HG02885 (cell line): ENCODE data around the gene MCM9.
"Not testable (repeated sequence)": the region's sequence is repeated elsewhere in the genome, so short reads cannot be mapped to it uniquely, and the experiment has no call there.

Experiments used
- ATAC-seq: cut with Tn5 transposase; IDR thresholded peaks from one replicate; pipeline ENCODE4 v1.9.1; 2021; ENCODE audit warnings: mild to moderate bottlenecking; ENCODE audit not compliant: unreplicated experiment, poor library complexity

Gene MCM9

DNA sequence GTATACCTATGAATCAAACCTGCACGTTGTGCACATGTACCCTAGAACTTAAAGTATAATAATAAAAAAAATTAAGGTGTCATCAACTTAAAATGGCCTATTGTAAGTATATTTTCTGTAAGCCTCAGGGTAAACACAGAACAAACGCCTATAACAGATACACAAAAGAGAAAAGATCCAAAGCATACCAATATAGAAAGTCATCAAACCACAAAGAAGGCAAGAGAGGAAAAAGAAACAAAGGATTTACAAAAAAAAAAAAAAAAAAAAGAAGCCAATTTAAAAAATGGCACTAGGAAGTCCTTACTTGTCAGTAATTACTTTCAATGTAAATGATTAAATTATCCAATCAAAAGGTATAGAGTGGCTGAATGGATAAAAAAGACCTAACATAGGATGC, 65.6 kb downstream of the MCM9 start:
- no peak for ATAC-seq

DNA sequence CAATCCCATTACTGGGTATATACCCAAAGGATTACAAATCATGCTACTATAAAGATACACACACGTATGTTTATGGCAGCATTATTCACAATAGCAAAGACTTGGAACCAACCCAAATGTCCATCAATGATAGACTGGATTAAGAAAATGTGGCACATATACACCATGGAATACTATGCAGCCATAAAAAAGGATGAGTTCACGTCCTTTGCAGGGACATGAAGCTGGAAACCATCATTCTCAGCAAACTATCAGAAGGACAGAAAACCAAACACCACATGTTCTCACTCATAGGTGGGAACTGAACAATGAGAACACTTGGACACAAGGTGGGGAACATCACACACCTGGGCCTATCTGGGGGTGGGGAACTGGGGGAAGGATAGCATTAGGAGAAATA, 66.1 kb downstream of the MCM9 start:
- ATAC-seq: not testable (repeated sequence)

DNA sequence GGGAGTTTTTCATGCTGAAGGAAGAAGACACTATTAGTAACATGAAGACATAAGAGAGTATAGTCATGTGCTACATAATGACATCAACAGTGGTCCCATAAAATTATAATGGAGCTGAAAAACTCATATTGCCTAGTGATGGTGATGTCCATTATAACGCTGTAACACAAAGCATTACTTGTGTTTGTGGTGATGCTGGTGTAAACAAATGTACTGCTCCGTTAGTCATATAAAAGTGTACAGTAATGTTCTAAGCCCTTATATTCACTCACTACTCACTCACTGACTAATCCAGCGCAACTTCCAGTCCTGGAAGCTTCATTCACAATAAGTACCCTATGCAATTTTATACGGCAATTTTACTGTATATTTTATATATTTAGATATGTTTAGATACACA, 67.8 kb downstream of the MCM9 start:
- ATAC-seq: no peak

DNA sequence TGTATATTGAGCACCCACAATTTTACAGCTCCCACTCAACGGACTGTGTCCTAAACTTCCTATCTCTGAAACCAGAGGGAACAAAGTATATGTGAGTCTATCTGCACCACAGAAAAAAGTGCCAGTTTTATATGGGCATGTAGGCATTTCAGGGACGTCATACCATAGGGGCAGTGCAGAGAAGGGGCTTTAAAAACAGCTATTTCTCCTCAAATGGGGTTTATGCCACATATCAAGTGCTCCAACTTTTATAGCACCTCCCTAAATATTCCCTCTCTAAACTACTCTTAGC, 69.9 kb downstream of the MCM9 start:
- no peak for ATAC-seq

DNA sequence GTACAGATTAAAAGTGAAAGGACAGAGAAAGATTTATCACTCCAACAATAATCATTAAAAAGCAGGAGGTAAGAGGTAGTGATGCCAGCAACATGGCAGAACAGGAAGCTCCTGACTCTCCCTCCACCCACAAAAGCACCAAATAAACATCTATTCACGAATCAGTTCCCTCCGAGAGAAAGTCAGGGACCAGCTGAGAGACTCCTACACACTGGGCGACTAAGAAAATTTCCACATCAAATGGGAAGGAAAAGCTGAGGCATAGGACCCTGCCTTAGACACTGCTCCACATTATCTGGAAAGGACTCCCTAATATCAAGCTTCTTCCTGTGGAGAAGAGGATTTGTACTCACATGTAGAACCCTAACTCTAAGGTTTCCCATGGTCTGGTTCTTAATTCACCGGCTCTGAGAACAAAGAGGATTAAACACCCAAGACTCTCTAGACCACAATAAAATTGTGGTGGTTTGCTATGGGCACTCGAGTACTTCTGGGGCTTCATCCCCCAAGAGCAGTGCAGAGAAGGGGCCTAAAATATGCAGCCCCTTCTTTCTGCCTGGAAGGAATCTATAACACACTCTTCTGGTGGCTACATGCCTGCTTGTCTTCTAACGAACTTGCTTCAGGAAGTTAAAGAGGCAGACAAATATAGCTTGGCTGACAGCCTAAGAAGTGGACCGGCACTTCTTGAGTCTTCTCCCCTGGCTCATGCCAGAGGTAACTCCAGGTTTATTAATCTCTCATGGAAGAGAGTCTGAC, 70.4 kb downstream of the MCM9 start:
- peak; percentile 46 for ATAC-seq

DNA sequence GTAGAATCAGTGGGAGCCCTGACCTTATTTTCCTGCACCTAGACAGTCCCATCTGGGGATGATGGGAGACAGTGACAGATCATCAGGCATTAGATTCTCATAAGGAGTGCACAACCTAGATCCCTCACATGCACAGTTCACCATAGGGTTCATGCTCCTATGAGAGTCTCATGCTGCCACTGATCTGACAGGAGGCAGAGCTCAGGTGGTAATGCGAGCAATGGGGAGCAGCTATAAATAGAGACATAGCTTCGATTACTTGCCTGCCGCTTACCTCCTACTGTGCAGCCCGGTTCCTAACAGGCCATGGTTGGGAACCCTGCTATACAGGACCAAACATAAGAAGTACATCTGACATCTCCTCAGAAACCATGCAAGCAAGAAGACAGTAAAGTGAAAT, 72.5 kb downstream of the MCM9 start:
- ATAC-seq: no peak

DNA sequence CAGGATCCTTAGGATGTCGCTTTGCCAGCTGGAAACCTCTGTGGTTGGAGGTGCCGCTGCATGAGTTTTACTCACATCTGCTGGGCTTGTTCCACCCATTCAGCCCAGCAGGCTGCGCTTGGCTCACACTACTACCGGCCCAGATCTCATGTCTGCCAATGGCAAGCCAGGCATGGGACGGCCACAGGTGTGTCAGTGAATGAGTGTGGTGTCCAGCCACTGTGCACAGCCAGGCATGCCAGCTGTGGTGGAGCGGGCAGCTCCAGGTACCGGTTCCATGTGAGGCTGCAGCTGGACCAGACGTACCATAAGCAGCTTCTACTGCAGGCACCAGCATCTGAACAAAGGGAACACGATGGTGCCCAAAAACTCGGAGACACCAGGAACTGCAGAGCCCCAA, 74.1 kb downstream of the MCM9 start:
- ATAC-seq: no peak

DNA sequence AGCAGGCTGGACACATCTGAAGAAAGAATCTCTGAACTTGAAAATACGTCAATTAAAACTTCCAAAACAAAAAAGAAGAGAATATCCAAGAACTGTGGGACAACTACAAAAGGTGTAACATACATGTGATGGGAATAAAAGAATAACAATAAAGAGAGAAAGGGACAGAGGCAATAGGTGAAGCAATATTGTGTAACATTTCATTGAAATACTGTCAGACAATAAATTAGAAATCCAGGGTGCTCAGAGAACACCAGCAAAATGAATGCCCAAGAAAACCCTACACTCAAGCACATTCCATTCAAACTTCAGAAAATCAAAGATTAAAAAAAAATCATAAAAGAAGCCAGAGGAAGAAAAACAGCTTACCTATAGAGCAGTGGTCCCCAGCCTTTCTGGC, 74.6 kb downstream of the MCM9 start:
- no peak for ATAC-seq

DNA sequence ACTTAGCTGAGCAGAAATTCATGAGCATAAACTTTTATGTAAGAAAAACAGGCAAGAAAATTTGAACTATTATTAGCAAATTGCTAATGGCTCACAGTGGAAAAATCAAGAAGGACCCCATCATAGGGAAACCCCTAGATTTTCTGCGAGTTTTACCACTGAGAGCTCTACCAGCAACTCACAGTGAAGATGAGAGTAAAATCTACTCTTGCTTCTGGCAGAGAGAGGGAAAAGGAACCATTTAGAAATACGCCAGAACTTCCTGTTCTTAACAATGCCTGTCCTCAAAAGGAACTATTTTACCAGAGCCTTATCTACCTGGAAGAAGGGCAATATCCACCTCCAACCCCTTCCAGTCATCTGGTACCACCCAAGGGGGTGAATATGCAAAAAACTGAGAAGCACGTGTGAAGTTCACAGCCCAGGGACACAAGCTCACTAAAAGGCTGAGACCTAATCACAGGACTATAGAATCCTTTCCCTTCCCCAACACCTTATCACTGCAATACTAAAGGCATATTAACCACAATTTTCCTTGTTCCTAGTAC, 75.4 kb downstream of the MCM9 start:
- ATAC-seq: peak; percentile 66

DNA sequence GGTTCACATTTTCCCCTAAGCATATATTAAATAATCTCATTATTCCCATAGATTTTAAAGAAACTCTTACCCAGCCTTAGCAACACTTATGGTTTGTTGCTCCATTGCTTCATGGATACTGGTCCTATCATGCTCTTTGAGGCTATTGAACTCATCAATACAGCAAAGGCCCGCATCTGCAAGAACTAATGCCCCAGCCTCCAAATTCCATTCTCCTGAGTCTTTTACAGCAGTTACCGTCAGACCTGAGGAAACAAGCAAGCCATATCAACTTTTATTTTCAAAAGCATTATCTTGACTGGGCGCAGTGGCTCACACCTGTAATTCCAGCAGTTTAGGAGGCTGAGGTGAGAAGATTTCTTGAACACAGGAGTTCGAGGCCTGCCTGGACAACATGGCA, 78.7 kb downstream of the MCM9 start:
- no peak for ATAC-seq

DNA sequence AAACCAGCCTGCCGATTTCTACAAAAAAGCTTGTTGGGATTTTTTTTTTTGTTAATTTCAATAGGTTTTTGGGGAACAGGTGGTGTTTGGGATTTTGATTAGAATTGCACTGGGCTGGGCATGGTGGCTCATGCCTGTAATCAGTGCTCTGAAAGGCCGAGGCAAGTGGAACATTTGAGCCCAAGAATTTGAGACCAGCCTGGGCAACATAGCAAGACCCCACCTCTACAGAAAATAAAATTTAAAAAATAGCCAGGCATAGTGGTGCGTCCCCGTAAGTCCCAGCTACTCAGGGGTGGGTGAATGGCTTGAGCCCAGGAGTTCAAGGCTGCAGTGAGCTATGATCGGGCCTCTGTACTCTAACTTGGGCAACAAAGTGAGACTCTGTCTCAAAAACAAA, 81.6 kb downstream of the MCM9 start:
- no peak for ATAC-seq

DNA sequence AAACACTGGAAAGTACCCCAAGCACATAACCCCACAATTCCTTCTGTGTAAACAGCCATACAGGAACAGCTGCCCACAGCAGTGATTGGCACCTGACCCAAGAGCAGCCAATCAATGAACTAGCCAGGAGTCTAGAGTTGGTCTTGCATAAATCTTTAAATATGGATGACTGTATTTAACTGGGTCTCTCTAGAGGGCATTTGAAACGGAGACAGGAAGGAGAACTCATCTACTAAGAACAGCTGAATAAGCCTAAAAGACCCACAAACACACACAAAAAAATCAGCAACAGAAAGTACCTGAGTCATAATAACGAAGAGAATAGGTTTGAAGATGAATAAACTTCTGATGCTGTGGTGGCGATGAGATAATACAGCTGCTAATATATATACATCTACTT, 90.0 kb downstream of the MCM9 start:
- ATAC-seq: peak; percentile 67

DNA sequence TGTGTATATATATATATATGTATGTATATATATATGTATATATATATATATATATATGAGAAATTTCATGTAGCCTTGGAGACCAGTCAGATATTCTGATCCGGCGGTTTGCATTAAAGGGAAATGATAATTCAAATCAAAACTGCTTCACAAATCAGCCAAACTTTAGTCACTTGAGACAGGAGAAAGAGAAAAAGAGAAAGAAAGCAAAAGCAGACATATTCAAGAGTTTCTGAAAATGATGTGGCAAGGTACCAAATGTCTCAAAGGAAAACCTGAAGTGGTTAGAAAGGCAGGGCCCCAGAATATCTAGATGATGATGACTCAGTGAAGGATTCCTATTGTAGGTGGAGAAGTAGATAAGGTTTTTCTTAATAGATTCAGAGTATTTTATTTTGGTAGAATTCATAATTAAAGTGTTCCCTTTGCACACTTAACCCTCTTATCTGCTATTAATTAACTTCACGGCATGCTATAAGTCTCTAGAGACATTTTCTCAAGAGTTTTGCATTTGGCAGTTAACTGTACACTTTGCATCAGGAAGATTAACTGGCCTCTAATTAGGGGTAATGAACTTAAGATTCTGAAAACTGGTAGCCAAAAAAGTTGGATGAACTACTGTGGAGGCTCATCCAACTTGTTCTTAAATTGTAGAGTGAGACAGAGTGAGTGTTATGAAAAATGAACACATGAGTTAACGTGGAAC, 91.1 kb downstream of the MCM9 start:
- ATAC-seq: peak; percentile 87

DNA sequence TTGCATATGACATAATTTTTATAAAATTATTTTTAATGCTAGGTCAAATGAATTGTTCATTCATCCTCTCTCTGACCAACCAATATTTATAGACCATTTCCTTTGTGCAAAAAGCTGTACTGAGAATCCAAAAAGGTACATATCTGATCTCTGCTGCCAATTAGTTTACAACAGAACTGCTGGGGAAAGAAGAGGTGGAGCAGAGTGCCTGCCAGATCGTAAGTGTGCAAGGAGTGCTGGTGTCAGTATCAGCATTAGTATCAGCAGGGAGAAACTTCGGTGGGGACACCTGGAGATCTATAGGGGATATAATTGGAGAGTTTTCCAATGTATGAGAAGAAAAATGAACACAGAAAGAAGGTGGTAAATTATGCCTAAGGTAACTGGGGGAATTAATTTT, 104.3 kb downstream of the MCM9 start:
- ATAC-seq: no peak

DNA sequence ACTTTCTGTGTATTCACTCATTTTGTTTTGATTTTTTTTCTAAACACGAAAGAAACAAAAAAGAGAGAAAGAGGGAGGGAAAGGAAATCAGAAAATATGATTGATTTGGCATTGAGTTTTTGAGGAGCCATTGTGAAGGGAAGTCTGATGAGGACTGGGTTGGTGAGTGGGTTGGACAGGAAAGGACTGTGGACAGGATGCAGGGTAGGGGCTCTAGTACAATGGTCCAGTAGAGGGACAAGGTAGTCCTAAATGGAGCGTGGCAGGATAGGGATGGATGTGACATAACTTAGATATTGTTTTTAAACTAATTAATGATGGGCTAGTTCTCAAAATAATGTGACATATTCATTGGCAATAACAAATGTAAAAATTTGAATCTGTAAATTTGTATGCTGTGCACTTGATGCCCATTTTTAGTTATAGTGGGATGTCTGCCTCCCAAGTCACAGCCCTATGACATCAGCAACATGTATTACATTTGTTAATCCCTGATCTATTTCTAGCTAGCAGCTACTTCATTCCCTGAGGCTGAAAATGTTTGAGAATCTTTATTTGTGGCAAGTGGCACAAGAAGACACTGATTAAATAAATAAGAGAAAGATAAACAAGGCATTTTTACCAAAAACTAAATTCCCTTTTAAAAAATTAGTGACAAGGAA, 105.0 kb downstream of the MCM9 start:
- ATAC-seq: no peak

DNA sequence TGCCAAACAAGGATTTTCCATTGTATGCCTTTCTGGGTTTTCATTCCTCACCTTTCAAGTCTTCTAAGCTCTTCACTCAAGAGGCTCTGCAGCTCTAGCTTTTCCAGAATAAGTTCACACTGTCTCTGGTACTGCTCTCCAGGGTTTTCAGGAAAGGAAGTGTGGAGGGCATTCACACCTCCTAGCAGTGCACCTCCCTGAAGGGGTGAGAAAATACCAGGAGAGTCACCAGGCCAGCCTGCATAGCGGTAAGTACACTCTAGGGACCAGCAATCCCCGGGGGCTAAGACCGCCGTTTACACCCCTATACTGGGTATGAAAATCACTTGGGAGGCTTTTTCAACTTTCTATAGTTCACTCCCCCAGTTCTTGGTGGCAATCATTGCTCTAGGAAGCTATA, 108.9 kb downstream of the MCM9 start:
- no peak for ATAC-seq

DNA sequence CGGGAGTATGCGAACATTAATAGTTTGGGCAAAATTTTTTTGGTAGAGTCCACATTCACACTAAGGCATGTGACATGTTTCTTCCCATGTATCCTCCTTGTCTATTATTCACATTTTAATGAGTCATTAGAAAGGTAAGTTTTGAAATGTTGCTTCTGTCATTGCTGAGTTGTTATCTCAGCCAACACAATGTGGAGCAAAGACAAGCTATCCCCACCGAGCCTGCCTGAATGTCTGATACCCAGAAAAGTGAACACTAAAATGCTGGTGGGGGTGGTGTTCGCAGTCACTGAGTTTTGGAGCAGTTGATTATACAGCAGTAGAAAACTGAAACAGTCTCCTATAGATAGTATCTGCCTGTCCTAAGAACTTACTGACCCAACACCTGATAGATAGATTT, 109.3 kb downstream of the MCM9 start:
- ATAC-seq: no peak

DNA sequence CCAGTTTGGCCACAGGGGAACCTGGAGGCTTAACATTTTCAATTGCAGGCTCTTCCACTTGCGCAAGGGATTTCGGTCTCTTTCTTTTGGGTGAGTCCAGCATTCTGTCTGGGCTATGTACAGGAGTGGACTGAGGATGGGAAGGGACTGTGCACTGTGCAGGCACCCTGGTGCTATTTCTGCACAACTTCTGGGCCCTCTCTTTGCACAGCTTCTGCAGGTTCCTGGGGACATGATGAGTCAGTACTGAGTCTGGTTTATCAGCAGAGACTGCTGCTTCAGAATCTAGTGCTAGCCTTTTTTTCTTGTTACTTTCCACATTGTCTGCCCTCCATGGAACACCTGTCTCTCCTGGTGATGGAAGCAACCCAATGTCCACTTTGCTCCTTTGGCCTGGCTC, 119.5 kb downstream of the MCM9 start:
- ATAC-seq: no peak

DNA sequence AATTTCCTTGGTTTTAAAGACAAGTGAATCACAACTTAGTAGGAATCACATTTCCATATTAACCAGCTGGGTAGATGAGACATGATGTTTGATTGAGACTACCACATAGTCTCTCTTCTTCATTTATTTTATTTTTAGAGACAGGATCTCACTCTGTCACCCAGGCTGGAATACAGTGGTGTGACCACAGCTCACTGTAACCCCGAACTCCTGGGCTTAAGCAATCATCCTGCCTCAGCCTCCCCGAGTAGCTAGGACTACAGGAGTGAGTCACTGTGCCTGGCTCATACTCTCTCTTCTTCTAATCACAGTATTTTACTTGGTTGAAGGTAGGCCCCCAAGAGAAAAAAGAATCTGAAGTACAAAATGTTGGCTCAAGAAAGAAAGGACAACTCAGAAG, 121.2 kb downstream of the MCM9 start:
- no peak for ATAC-seq

DNA sequence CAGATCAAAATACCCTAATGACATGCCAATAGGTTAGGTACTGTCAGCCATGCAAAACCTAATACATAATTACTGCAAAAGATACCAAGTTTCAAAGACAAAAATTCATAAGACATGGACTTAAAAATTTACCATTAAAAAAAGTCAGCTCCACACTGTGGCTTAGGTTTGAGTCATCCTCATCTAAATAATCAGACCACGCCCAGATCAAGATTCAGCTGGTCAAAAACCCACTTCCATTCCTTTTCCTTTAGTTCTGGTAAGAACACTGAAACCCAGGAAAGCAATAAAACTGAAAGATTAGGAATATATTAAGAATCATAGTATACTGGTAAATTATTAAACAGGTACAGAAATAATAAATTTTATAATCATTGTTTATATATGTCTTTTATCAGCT, 122.0 kb downstream of the MCM9 start:
- ATAC-seq: no peak

DNA sequence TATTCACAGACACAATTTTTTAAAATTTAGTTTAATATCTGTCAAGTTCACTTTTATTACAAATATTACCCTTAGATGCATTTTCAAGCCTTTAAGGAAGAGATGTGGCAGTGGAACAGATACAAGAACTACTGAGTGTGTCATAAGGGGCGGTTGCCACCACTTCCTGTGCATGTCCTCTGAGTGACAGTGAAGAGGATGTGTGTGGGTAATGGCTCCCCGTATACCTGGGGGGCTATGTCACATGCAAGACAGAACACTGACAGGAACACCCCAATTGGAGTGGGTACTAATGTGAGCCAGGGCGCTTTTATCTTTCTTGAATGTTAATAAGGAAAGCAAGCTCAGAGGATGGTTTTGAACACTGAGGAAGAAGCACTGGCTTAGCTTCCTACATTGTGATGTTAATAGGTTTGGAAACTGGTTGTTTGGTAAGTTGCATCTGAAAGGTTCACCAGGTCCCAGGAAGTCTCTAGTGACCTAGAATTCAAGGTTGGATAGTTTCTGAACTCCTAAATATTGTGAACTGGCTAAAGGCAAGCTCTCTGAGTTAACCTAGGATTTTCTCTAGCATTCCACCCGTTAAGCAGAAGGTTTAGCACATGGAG, 124.4 kb downstream of the MCM9 start:
- ATAC-seq: peak; percentile 90
